Fibroblast of lung (primary cell): ENCODE data around the gene MEX3A. TPM values are rescaled to one million over a fixed set of nuclear protein-coding genes. Genes with fewer than 3 reads are reported as not detected.

Source experiments
- DNase-seq, 2 donors: peaks; one replicate each; pipeline versions ENCODE4 v3.0.0 to v3.0.0-alpha.2; 2010; ENCODE audit warnings: low read depth in 2 of 2
- H2AFZ ChIP-seq: 2 replicates; pipeline ENCODE4 v1.5.1; 2012; ENCODE audit warnings: low read length, control low read depth, inconsistent platforms
- H3K27ac ChIP-seq: 2 replicates; pipeline ENCODE4 v1.5.1; 2011; ENCODE audit warnings: low read length, control low read depth; ENCODE audit not compliant: insufficient read depth
- H3K27me3 ChIP-seq: 2 replicates; pipeline ENCODE4 v1.5.1; 2011; ENCODE audit warnings: mild to moderate bottlenecking, low read length; ENCODE audit not compliant: control insufficient read depth, insufficient read depth
- H3K36me3 ChIP-seq: 2 replicates; pipeline ENCODE4 v1.5.1; 2011; ENCODE audit warnings: low read length; ENCODE audit not compliant: control insufficient read depth, insufficient read depth
- H3K4me1 ChIP-seq: 2 replicates; pipeline ENCODE4 v1.5.1; 2011; ENCODE audit warnings: low read length; ENCODE audit not compliant: control insufficient read depth, insufficient read depth; ENCODE audit errors: extremely low read depth
- H3K4me2 ChIP-seq: 2 replicates; pipeline ENCODE4 v1.5.1; 2011; ENCODE audit warnings: low read length, control low read depth; ENCODE audit not compliant: insufficient read depth; ENCODE audit errors: extremely low read depth
- H3K4me3 ChIP-seq, 4 experiments: fragments of 200-600 bp in 1 of 4; sonication (generic) in 1 of 4; replicated peaks in 1 of 4; 2 replicates each; pipeline ENCODE4 v1.5.1; 2011 to 2016; ENCODE audit warnings: low read length in 4 of 4, low read depth in 3 of 4, mild to moderate bottlenecking in 3 of 4, control low read depth in 2 of 4, inconsistent platforms in 1 of 4, mixed read lengths in 1 of 4; ENCODE audit not compliant: insufficient read depth in 1 of 4; ENCODE audit errors: control extremely low read depth in 1 of 4
- H3K79me2 ChIP-seq: 2 replicates; pipeline ENCODE4 v1.5.1; 2012; ENCODE audit warnings: mild to moderate bottlenecking, low read length, inconsistent platforms; ENCODE audit not compliant: control insufficient read depth, insufficient read depth
- H3K9ac ChIP-seq: 2 replicates; pipeline ENCODE4 v1.5.1; 2011; ENCODE audit warnings: mild to moderate bottlenecking, low read length, control low read depth; ENCODE audit not compliant: insufficient read depth
- H3K9me3 ChIP-seq: 2 replicates; pipeline ENCODE4 v1.5.1; 2012; ENCODE audit warnings: low read depth, low read length; ENCODE audit not compliant: control insufficient read depth, insufficient read depth
- H4K20me1 ChIP-seq: 2 replicates; pipeline ENCODE4 v1.5.1; 2011; ENCODE audit warnings: low read length; ENCODE audit not compliant: control insufficient read depth, insufficient read depth; ENCODE audit errors: extremely low read depth
- EZH2 ChIP-seq: IDR thresholded peaks from 2 replicates; pipeline ENCODE4 v1.5.1; 2012; ENCODE audit warnings: low read length, control low read depth, mild to moderate bottlenecking; ENCODE audit errors: missing control alignments
- polyA plus RNA-seq, 2 donors: library from polyadenylated mRNA; depleted of rRNA in 1 of 2; stranded (reverse) in 1 of 2; unstranded in 1 of 2; fragments of >200 nt; gene quantifications; 2 replicates each; pipeline ENCODE4 v1.2.1, GENCODE V29; 2011 to 2012; ENCODE audit warnings: missing spikeins in 1 of 2
- total RNA-seq: library from RNA; depleted of rRNA; stranded (reverse); fragments of >200 nt; gene quantifications from 2 replicates; pipeline ENCODE4 v1.2.1, GENCODE V29; 2014
- TF ChIP-seq, protein P1 (sequence below), 2 donors: IDR thresholded peaks in 1 of 2; conservative IDR thresholded peaks in 1 of 2; 1 replicate in 1 of 2; 2 replicates in 1 of 2; pipeline ENCODE4 v1.5.1; 2011 to 2012; ENCODE audit warnings: low read length in 2 of 2, control low read depth in 1 of 2, inconsistent platforms in 1 of 2, low read depth in 1 of 2, mild to moderate bottlenecking in 1 of 2

The MEX3A gene
- total and polyA plus RNA-seq, 2 donors (not counting 1 experiment from before 2014, with no cell fraction given), result 0.96 to 1.7 TPM

DNA sequence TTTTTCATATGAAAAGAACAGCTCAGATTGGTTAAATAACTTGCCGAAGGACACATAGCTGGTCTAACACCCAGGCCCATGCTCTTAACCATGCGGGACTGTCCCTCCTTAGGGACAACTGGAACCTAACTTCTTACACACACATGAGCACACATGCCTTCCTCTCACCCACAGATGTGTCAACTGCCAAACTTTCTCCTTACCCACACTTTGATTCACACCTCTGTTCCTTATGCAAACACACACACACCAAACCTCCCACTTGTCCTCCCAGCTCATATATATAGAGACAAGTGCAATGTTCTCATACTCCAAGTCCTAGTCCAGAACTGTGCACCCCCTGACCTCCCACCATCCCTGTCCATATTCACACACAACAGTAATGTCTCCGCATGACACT, 17.1 kb downstream of the MEX3A start:
- no peak overlapping the region for H2AFZ ChIP-seq
- H4K20me1 ChIP-seq, result no peaks in the 10 kb centered on the region
- no peak overlapping the region for H3K9ac ChIP-seq
- no peaks in the 10 kb centered on the region for H3K79me2 ChIP-seq
- no peak for DNase-seq
- TF ChIP-seq, protein P1, sequence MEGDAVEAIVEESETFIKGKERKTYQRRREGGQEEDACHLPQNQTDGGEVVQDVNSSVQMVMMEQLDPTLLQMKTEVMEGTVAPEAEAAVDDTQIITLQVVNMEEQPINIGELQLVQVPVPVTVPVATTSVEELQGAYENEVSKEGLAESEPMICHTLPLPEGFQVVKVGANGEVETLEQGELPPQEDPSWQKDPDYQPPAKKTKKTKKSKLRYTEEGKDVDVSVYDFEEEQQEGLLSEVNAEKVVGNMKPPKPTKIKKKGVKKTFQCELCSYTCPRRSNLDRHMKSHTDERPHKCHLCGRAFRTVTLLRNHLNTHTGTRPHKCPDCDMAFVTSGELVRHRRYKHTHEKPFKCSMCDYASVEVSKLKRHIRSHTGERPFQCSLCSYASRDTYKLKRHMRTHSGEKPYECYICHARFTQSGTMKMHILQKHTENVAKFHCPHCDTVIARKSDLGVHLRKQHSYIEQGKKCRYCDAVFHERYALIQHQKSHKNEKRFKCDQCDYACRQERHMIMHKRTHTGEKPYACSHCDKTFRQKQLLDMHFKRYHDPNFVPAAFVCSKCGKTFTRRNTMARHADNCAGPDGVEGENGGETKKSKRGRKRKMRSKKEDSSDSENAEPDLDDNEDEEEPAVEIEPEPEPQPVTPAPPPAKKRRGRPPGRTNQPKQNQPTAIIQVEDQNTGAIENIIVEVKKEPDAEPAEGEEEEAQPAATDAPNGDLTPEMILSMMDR (conservative IDR thresholded peaks at IDR 0.05 in 1 of 2, IDR thresholded peaks at IDR 0.05 in 1 of 2; ENCODE audit: low read depth in 1 of 2, low read length in 2 of 2), result no peak
- no peak for TF ChIP-seq EZH2
- H3K27me3 ChIP-seq, result no peaks in the 10 kb centered on the region
- H3K27ac ChIP-seq, result no peak overlapping the region
- H3K4me1 ChIP-seq, result no peaks in the 10 kb centered on the region
- no peak overlapping the region for H3K4me2 ChIP-seq
- no peaks in the 10 kb centered on the region for H3K36me3 ChIP-seq
- H3K9me3 ChIP-seq, result no peaks in the 10 kb centered on the region
- no peak overlapping the region for H3K4me3 ChIP-seq

DNA sequence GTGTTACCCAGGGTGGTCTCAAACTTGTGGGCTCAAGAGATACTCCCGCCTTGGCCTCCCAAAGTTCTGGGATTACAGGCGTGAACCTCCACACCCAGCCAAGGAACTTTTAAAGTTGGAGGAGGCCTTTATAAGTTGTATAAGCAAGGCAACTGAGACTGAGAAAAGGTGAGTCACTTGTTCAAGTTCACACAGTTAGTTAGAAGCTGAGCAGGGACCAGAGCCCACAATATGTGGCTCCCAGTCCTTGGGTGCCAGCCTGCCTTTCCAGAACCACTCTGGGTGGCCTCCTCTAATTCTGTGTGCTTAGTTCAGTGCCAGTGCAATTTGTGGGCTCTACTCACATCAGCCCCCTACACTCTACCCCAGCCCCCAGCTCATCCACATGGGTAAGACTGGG, 17.6 kb downstream of the MEX3A start:
- H4K20me1 ChIP-seq, result no peaks in the 10 kb centered on the region
- DNase-seq, result no peak
- H3K4me1 ChIP-seq, result no peaks in the 10 kb centered on the region
- no peaks in the 10 kb centered on the region for H3K27me3 ChIP-seq
- H3K9ac ChIP-seq, result no peak overlapping the region
- no peaks in the 10 kb centered on the region for H3K9me3 ChIP-seq
- H3K36me3 ChIP-seq, result no peaks in the 10 kb centered on the region
- H2AFZ ChIP-seq, result no peak overlapping the region
- no peak overlapping the region for H3K4me2 ChIP-seq
- H3K4me3 ChIP-seq, result no peak overlapping the region
- H3K79me2 ChIP-seq, result no peaks in the 10 kb centered on the region
- H3K27ac ChIP-seq, result no peak overlapping the region
- TF ChIP-seq EZH2, result no peak
- TF ChIP-seq, protein P1 (conservative IDR thresholded peaks at IDR 0.05 in 1 of 2, IDR thresholded peaks at IDR 0.05 in 1 of 2; ENCODE audit: low read depth in 1 of 2, low read length in 2 of 2), result no peak

DNA sequence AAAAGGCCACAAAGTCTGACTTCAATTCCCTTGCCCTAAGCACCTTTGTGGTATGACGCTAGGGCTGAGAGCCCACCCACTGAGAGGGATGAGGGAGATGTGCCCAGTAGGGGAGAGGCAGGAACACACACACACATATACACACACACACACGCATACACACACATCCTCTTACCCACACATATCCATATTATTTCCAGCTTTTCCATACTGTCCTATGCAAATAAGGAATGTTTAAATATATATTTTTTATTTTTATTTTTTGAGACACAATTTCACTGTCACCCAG, 18.3 kb downstream of the MEX3A start:
- Histone ChIP-seq H2AFZ (no peak overlapping the region), H3K4me2 (no peak overlapping the region), H4K20me1 (no peaks in the 10 kb centered on the region), H3K27ac (no peak overlapping the region), H3K9me3 (no peaks in the 10 kb centered on the region), H3K79me2 (no peaks in the 10 kb centered on the region), H3K27me3 (no peaks in the 10 kb centered on the region), H3K4me1 (no peaks in the 10 kb centered on the region), H3K36me3 (no peaks in the 10 kb centered on the region), H3K9ac (no peak overlapping the region), H3K4me3 (no peak overlapping the region)
- TF ChIP-seq, protein P1 (conservative IDR thresholded peaks at IDR 0.05 in 1 of 2, IDR thresholded peaks at IDR 0.05 in 1 of 2; ENCODE audit: low read depth in 1 of 2, low read length in 2 of 2), result no peak
- no peak for TF ChIP-seq EZH2
- DNase-seq, result peak in 1 of 2 donors; percentile 65
